ENCODE data around the gene SNAP91.

GRCh38 chr6:83597511-83597910, 111.4 kb downstream of the SNAP91 start:
- TF ChIP-seq EP300 (IDR thresholded peaks at IDR 0.05) (no peak), POLR2A (IDR thresholded peaks at IDR 0.05) (no peak), CTCF (IDR thresholded peaks at IDR 0.05) (no peak), POLR2AphosphoS5 (IDR thresholded peaks at IDR 0.05) (no peak)
